ENCODE data around the gene CDRT4. TPM values are rescaled to one million over a fixed set of nuclear protein-coding genes. Genes with fewer than 3 reads are reported as not detected.

CDRT4 gene
- total RNA-seq, 1 donor from 2014 or later: 0.64 TPM

- DNase-seq (ENCODE audit: low read depth in 2 of 2): no peak
Observed at GRCh38 chr17:15432807-15433611, 34.4 kb downstream of the CDRT4 start.

- DNase-seq (ENCODE audit: low read depth in 2 of 2): no peak
Observed at GRCh38 chr17:15431766-15432165, 35.7 kb downstream of the CDRT4 start.

- DNase-seq (ENCODE audit: low read depth in 2 of 2): no peak
Observed at GRCh38 chr17:15431196-15431595, 36.2 kb downstream of the CDRT4 start.

GRCh38 chr17:15424521-15424920, 42.9 kb downstream of the CDRT4 start:
- DNase-seq (ENCODE audit: low read depth in 2 of 2): no peak

GRCh38 chr17:15422392-15422965, 44.9 kb downstream of the CDRT4 start:
- no peak for DNase-seq (ENCODE audit: low read depth in 2 of 2)

GRCh38 chr17:15418781-15419180, 48.6 kb downstream of the CDRT4 start:
- no peak for DNase-seq (ENCODE audit: low read depth in 2 of 2)

- no peak for DNase-seq (ENCODE audit: low read depth in 2 of 2)
Observed at GRCh38 chr17:15414532-15415306, 52.7 kb downstream of the CDRT4 start.

GRCh38 chr17:15413101-15413771, 54.2 kb downstream of the CDRT4 start:
- no peak for DNase-seq (ENCODE audit: low read depth in 2 of 2)

- DNase-seq (ENCODE audit: low read depth in 2 of 2): no peak
Observed at GRCh38 chr17:15412606-15413005, 54.8 kb downstream of the CDRT4 start.

- DNase-seq (ENCODE audit: low read depth in 2 of 2): no peak
Observed at GRCh38 chr17:15411384-15412198, 55.8 kb downstream of the CDRT4 start.

- no peak for DNase-seq (ENCODE audit: low read depth in 2 of 2)
Observed at GRCh38 chr17:15409721-15410250, 57.6 kb downstream of the CDRT4 start.

GRCh38 chr17:15408803-15409202, 58.6 kb downstream of the CDRT4 start:
- no peak for DNase-seq (ENCODE audit: low read depth in 2 of 2)

GRCh38 chr17:15406081-15406480, 61.3 kb downstream of the CDRT4 start:
- peak; percentile 16 to 66 for DNase-seq (ENCODE audit: low read depth in 2 of 2)

GRCh38 chr17:15405058-15405415, 62.4 kb downstream of the CDRT4 start:
- DNase-seq (ENCODE audit: low read depth in 2 of 2): no peak

- DNase-seq (ENCODE audit: low read depth in 2 of 2): peak in 1 of 2 donors; percentile 32
Observed at GRCh38 chr17:15404106-15405057, 63.0 kb downstream of the CDRT4 start.

GRCh38 chr17:15403276-15403939, 64.0 kb downstream of the CDRT4 start:
- DNase-seq (ENCODE audit: low read depth in 2 of 2): no peak

GRCh38 chr17:15399443-15399842, 68.0 kb downstream of the CDRT4 start:
- no peak for DNase-seq (ENCODE audit: low read depth in 2 of 2)

- DNase-seq (ENCODE audit: low read depth in 2 of 2): peak in 1 of 2 donors; percentile 54
Observed at GRCh38 chr17:15398736-15399331, 68.6 kb downstream of the CDRT4 start.

GRCh38 chr17:15398291-15398690, 69.1 kb downstream of the CDRT4 start:
- peak; percentile 56 to 75 for DNase-seq (ENCODE audit: low read depth in 2 of 2)
